Measurements from ENCODE around the gene MAPK11.

The MAPK11 gene

DNA sequence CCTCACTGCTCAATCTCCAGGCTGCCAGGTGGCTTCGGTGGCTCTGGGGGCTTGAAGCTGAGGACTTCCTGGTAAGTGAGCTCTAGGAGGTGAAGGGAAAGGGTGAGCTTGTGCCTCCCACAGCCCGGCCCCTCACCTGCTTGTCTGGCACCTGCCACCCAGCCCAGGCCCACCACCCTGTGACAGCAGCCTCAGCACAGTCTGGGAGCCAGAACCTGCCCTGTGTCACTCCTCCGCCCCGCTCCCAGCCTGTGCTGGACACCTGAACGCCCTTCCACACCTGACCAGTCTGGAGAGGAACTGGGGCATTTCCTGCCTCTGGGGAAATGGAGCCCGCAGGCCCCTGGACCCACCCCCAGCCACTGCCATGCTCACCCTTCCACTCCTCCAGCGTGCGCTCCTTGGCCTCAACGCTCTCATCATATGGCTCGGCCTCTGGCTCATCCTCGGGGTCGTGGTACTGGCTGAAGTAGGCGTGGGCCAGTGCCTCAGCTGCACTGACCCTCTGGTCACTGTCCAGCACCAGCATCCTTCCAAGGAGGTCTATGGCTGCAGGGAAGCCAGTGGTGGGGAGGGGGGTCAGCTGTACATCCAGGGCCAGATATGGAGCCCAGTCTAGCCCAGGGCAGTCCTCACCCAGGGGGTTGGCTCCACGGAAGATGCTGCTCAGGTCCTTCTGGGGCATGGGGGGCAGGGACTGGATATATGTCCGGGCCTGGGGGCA, 5.1 kb downstream of the MAPK11 start:
- Mint-ChIP-seq H3K27me3 (ENCODE audit: low read depth, poor library complexity) (peaks cover 35% of the 10 kb centered on the region), H3K4me1 (peaks cover 19% of the 10 kb centered on the region), H3K27ac (no peak overlapping the region), H3K36me3 (ENCODE audit: low read depth) (no peaks in the 10 kb centered on the region), H3K4me3 (peak overlapping the region; percentile 8), H3K9me3 (no peaks in the 10 kb centered on the region)
- TF ChIP-seq, protein P1, sequence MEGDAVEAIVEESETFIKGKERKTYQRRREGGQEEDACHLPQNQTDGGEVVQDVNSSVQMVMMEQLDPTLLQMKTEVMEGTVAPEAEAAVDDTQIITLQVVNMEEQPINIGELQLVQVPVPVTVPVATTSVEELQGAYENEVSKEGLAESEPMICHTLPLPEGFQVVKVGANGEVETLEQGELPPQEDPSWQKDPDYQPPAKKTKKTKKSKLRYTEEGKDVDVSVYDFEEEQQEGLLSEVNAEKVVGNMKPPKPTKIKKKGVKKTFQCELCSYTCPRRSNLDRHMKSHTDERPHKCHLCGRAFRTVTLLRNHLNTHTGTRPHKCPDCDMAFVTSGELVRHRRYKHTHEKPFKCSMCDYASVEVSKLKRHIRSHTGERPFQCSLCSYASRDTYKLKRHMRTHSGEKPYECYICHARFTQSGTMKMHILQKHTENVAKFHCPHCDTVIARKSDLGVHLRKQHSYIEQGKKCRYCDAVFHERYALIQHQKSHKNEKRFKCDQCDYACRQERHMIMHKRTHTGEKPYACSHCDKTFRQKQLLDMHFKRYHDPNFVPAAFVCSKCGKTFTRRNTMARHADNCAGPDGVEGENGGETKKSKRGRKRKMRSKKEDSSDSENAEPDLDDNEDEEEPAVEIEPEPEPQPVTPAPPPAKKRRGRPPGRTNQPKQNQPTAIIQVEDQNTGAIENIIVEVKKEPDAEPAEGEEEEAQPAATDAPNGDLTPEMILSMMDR (IDR thresholded peaks at IDR 0.05): no peak
- no peak for DNase-seq

DNA sequence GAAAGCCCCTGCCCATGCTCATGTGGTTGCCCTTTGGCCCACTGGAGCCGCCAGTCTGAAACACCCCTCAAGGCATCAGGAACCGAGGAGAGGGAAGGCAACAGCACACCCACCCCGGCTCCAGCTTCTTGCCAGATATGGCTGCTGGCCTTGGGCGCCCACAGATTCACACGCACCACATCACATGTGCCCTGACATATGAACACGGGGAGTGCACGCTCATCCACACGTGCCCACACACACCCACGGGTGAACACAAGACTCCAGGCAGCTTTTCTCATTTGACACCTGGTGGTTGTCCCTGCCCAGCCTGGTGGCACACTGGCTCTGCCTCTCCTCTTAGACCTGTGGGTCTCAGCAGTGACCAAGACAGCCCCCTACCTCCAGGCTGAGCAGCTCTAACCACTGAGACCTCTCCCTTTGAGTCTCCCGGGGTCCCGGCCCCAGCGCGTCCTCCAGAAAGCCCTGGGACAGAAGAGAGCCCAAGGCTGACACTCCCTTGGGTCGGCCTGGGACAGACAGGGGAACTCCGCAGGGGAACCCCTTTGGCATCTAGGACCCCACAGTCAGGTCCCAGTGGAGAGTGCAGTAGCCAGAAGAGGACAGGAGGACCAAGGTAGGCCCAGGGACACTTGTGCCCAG, 6.0 kb downstream of the MAPK11 start:
- H3K36me3 Mint-ChIP-seq (ENCODE audit: low read depth): no peaks in the 10 kb centered on the region

DNA sequence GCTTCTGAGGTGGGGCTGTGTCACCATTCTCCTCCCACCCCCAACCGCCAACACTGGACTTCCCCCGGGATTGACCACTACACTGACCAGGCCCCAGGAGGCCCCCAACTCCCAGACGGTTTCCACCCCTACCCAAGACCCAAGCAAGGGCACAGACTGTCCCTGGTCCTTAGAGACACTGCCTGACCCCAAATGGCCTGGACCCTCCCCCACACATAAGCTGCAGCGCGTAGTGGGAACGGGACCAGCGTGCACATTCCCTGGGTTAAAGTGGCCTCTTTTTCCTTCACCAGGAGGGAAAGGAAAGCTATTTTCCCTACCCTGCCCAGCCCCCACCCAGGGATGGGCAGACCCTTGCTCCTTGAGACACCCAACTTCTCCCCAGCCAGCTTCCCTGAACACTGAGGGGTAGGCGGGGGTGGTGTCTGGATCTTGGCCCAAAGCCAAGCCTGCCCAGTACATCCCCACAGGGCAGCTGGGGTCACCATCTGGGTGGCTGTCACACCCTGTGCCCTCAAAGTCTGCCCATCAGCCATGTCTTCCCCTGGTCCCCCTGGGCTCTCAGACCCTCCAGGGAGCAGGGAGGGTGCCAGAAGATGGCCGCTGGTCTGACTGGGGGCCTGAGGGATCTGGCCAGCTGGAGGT, 7.1 kb downstream of the MAPK11 start:
- Mint-ChIP-seq H3K36me3 (ENCODE audit: low read depth) (no peaks in the 10 kb centered on the region), H3K27me3 (ENCODE audit: low read depth, poor library complexity) (peaks cover 18% of the 10 kb centered on the region), H3K4me3 (no peak overlapping the region), H3K27ac (no peak overlapping the region), H3K9me3 (no peaks in the 10 kb centered on the region), H3K4me1 (peaks cover 28% of the 10 kb centered on the region)
- DNase-seq: no peak
- TF ChIP-seq, protein P1 (IDR thresholded peaks at IDR 0.05): no peak

More for the DNA sequence above, 6.0 kb downstream of the MAPK11 start:
- H3K4me3 Mint-ChIP-seq: no peak overlapping the region
- peaks cover 19% of the 10 kb centered on the region for H3K4me1 Mint-ChIP-seq
- TF ChIP-seq, protein P1 (IDR thresholded peaks at IDR 0.05): no peak
- H3K9me3 Mint-ChIP-seq: no peaks in the 10 kb centered on the region
- DNase-seq: no peak
- H3K27ac Mint-ChIP-seq: no peak overlapping the region
- peaks cover 29% of the 10 kb centered on the region for H3K27me3 Mint-ChIP-seq (ENCODE audit: low read depth, poor library complexity)

DNA sequence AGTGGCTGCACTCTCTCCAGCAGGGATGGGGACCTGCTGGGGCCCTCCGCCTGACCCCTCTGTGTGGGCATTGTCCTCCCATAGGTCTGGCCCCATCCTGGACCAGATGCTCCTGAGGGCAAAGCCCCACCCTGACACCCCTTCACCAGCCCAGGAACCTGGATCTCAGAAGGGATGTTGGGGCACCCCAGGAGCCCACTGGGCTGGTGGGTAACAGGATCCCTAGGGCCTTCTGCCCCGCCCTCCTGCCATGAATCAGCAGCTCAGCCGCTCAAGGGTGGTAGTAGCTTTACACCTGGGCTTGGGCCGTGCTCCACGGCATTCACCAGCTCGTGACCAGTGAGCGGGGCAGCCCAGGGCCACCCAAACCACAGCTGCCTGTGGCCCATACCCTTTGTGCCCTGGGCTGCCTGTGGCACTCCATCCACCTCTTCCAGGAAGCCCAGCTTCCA, 7.7 kb downstream of the MAPK11 start:
- no peaks in the 10 kb centered on the region for H3K9me3 Mint-ChIP-seq
- H3K27me3 Mint-ChIP-seq (ENCODE audit: low read depth, poor library complexity): peaks cover 12% of the 10 kb centered on the region
- H3K27ac Mint-ChIP-seq: no peak overlapping the region
- H3K36me3 Mint-ChIP-seq (ENCODE audit: low read depth): no peaks in the 10 kb centered on the region
- H3K4me3 Mint-ChIP-seq: peak overlapping the region; percentile 75
- H3K4me1 Mint-ChIP-seq: peaks cover 34% of the 10 kb centered on the region
- TF ChIP-seq, protein P1 (IDR thresholded peaks at IDR 0.05): no peak
- no peak for DNase-seq

DNA sequence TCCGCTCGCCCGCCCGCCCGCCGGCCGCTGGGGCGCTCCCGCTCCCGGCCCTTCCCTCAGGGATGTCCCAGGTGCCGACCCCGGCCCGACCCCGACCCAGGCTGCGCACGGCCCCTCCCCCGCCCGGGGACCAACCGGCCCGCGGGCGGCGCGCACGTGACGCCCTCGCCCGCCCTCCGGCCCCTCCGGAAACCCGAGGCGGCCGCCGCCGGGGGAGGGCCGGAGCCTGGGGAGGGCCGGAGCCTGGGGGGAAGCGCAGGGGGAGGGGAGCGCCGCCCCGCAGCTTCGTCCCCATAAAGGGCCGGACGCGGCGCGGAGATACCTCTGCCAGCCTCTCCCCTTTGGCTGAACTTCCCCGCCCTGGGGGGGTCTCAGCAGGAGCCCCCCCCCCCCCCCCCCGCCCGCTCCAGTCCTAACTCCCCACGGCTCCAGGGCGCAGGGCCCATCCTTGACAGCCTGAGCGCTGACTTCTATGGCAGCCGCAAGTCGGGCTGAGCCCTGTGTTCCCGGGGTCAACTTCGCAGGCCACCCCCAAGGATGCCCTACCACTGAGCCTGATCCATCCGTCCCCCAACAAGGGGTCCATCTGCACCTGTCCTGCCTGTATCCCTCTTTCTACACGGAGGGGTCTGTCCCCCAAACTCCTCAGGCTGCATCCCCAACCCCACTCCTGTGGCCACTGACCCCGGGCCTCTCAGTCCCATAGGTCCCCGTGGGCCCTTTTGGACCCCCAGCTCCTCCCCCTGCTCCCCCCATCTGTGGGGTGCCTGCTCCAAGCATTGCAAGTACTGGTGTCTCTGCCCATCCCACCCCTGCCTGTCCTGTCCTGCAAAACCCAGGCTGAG, 8.3 kb downstream of the MAPK11 start, which contains the start of gene MAPK12:
Gene MAPK12 (minus strand): TSS at position 69 of the 845 bp plus-strand sequence. CDS start 174 bp downstream, outside the sequence.
- Mint-ChIP-seq H3K4me3 (peak within 1 kb of the TSS; percentile 75), H3K27me3 (ENCODE audit: low read depth, poor library complexity) (peaks cover 12% of the 10 kb centered on the region)

More for the DNA sequence above, 8.3 kb downstream of the MAPK11 start, which contains the start of gene MAPK12:
- no peak within 1 kb of the TSS for H3K27ac Mint-ChIP-seq
- TF ChIP-seq, protein P1 (IDR thresholded peaks at IDR 0.05): no peak
- H3K4me1 Mint-ChIP-seq: peaks cover 40% of the 10 kb centered on the region
- no peaks in the 10 kb centered on the region for H3K36me3 Mint-ChIP-seq (ENCODE audit: low read depth)
- peak; percentile 81 for DNase-seq
- H3K9me3 Mint-ChIP-seq: no peaks in the 10 kb centered on the region

Measured in nephron progenitor cell (in vitro differentiated cells).